Daoy (cell line): ENCODE data around the gene ATF4. TPM values are rescaled to one million over a fixed set of nuclear protein-coding genes. Genes with fewer than 3 reads are reported as not detected.
"Not testable (repeated sequence)": the region's sequence is repeated elsewhere in the genome, so short reads cannot be mapped to it uniquely, and the experiment has no call there.

ENCODE experiments used
- DNase-seq: peaks from one replicate; pipeline ENCODE4 v3.0.0-alpha.2; 2015; ENCODE audit warnings: low read depth
- total RNA-seq: library from RNA; depleted of rRNA; stranded (reverse); fragments of >200 nt; shearing (Covaris generic); gene quantifications from 2 replicates; pipeline ENCODE4 v1.2.3, GENCODE V29; 2014

Gene ATF4
- total RNA-seq, 1 experiment from 2014 or later = 241 TPM

GRCh38 chr22:39510529-39511149 lies 9.7 kb upstream of the ATF4 start:
- no peak for DNase-seq

GRCh38 chr22:39511226-39511625 lies 9.1 kb upstream of the ATF4 start:
- DNase-seq = no peak

DNA sequence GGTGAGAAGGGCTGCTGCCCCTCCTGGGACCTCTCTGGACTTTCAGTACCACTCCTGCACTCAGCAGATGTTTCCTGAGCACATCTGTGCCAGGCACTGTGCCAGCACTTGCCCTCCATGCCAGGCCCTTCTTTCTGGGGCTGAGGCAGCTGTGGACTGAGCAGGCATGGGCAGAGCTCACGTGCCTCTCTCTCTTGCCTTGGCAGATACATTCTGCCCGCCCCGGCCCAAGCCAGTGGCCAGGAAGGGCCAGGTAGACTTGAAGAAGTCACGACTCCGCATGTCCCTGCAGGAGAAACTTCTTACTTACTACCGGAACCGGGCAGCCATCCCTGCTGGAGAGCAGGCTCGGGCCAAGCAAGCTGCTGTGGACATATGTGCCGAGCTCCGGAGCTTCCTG lies 8.3 kb upstream of the ATF4 start:
- DNase-seq = no peak

DNA sequence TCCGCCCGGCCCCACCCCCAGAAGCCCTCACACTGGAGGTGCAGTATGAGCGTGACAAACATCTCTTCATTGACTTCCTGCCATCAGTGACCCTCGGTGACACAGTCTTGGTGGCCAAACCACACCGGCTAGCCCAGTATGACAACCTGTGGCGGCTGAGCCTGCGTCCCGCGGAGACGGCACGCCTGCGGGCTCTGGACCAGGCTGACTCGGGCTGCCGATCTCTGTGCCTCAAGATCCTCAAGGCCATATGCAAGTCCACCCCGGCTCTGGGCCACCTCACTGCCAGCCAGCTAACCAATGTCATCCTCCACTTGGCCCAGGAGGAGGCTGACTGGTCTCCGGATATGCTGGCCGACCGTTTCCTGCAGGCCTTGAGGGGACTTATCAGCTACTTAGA lies 6.6 kb upstream of the ATF4 start:
- no peak for DNase-seq

- no peak for DNase-seq
Measured at GRCh38 chr22:39514373-39514973, 5.9 kb upstream of the ATF4 start.

GRCh38 chr22:39515266-39516050 lies 4.9 kb upstream of the ATF4 start:
- no peak for DNase-seq

GRCh38 chr22:39517470-39517869 lies 2.9 kb upstream of the ATF4 start:
- no peak for DNase-seq

DNA sequence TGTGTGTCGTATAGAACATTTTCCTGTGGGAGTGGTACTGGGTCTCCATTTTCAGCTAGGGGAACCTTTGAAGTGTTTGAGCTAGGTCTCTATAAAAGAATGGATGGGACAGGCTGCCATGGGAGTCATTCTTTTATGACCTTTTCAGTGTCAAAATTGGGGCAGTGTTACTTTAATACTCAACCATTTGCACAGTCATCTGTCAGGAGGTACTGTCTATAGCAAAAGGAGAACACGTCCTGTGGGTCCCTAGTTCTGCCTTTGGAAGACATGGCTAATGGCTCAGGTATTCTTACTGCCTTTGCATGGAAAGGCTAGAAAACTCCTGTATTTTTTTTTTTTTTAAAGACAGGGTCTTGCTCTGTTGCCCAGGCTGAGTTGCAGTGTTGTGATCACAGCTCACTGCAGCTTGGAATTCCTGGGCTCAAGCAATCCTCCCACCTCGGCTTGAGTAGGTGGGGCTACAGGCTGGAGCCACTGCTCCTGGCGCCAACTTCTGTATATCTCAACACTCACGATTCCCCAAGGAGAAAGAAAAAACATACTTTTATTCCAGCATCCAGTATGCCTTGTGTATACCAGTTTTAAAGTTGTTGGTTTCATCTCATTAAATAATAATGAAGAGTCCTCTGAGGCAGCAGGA lies 2.1 kb upstream of the ATF4 start:
- DNase-seq = no peak

- DNase-seq = peak; percentile 52
Measured at GRCh38 chr22:39518996-39519680, 1.2 kb upstream of the ATF4 start.

DNA sequence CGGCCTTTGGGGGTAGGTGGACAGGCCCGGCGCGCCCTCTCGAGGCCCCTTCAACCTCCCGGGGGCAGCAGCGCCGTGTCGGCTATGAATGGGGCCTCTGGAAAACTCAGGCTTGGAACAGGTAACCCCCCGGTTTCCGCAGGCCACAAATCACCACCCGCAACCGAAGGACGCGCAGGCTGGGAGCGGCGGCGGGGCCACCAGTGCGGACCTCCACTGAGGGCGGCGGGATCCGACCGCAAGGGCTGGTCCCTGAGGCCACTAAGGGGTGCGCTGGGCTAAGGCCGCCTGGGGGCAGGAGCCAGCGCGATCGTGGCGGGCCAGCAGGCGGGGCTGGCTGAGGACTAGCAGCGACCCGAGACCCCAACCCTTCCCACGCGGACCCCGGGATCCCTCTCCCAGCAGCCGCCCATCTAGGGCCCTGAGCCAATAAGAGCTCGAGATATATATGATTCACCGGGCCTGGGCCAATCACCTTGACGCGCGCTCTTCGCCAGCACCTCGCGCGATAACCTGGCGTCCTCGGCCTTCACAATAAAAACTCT lies 609 bp upstream of the ATF4 start:
- DNase-seq = peak; percentile 99

DNA sequence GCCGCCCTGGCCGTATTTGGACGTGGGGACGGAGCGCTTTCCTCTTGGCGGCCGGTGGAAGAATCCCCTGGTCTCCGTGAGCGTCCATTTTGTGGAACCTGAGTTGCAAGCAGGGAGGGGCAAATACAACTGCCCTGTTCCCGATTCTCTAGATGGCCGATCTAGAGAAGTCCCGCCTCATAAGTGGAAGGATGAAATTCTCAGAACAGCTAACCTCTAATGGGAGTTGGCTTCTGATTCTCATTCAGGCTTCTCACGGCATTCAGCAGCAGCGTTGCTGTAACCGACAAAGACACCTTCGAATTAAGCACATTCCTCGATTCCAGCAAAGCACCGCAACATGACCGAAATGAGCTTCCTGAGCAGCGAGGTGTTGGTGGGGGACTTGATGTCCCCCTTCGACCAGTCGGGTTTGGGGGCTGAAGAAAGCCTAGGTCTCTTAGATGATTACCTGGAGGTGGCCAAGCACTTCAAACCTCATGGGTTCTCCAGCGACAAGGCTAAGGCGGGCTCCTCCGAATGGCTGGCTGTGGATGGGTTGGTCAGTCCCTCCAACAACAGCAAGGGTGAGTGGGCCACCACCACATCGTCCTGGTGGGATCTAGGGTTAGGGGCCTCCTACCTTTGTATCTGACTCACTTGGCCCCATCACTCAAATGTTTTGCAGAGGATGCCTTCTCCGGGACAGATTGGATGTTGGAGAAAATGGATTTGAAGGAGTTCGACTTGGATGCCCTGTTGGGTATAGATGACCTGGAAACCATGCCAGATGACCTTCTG lies 934 bp downstream of the ATF4 start:
- DNase-seq = not testable (repeated sequence)

GRCh38 chr22:39522091-39522490 lies 1.7 kb downstream of the ATF4 start:
- not testable (repeated sequence) for DNase-seq

- no peak for DNase-seq
Measured at GRCh38 chr22:39522567-39523300, 2.4 kb downstream of the ATF4 start.

- DNase-seq = no peak
Measured at GRCh38 chr22:39524089-39524752, 3.9 kb downstream of the ATF4 start.

DNA sequence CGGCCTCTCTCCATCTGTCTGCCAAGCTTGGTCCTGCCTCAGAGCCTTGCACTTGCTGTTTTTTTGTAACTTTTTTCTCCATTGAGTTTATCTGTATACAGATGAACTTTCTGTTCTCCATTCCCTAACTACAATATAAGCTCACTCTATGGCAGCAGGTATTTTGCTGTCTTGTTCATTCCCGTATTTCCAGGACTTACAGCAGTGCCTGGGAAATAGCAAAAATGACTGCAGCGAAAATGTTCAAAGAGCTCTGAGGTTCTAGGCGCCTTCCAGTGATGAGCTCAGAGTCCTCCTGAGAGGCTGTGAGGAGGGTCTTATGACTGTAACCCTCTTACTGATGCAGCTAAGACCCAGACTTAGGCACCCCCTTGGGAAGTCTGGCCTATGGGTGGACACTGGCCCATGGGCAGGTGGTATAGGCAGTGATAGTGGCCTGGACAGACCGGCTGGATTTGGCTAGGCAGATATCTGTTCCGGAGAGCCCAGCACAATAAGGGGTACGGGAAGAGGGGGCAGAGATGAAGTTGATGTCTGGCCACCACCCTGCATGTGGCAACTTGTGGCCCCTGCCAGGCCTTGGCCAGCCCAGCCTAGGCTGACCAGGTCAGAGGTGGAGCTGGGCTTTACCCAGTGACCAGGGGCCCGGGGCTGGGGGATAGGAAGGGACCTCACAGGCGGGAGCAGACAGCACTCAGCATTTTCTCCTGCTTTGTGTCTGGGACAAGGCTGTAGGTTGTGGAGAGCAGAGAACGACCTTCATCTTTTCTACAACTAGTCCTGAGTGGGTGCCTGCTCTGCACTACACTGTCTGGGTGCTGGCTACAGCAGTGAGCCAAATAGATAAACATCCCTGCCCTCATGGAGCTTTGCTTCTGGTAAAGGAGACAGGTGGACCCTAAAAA lies 4.6 kb downstream of the ATF4 start:
- no peak for DNase-seq

DNA sequence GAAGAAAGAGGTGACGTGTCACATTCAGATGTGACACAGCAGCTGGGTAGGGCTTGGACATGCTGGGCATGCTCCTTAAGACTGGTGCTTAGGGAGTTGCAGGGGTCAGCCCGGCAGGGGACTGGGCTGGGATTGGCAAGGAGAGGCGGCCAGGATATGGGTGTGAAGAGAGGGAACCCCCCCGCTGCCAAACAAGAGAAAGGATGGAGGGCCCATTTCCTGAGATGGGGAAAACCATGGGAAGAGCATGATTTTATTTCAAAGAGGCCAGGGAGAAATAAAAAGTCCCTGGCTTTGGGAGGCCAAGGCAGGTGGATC lies 5.3 kb downstream of the ATF4 start:
- peak; percentile 36 for DNase-seq

GRCh38 chr22:39526736-39527171 lies 6.4 kb downstream of the ATF4 start:
- peak; percentile 40 for DNase-seq

DNA sequence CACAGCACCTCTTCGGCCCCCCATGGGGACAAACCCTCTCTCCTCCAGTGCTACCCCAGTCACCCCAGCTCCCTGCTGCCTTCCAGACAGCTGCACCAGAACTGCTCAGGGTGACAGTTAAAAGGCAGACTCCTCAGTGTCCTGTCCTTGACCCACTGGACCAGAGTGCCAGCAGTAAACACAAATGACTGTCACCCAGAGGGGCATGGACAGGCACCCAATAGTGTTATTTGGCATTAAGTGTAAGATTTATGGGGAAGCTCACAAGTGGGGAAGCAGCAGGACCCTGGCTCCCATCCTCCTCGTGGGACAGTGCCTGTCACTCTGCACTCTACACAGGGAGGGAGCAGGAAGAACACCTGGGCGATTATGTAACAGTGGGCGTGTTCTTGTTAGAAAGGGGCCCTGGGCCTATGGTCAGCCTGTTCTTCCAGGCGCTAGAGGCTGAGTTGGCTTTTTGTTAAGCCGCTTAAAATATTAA lies 7.2 kb downstream of the ATF4 start:
- DNase-seq = no peak
